ENCODE data around the gene FNIP1.

DNA sequence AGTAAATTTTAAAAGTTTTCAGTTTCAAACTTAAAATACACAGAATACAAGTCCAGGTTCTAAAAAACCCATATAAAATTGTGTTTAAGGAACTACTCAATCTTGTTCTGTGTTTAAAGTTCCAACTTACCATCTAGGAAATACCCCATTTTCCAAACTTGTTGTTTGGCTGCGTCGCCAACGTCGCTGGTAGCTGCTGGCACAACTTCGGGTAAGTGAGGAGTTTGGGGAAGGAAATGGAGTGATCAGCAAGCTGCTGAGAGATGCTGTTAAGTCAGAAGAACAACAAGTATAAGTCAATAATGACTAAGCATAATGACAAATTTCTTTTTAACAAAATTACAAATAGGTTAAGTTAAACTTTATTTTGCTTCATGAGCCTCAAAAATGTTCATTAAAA lies 90.5 kb downstream of the FNIP1 start:
- TF ChIP-seq, protein P1, sequence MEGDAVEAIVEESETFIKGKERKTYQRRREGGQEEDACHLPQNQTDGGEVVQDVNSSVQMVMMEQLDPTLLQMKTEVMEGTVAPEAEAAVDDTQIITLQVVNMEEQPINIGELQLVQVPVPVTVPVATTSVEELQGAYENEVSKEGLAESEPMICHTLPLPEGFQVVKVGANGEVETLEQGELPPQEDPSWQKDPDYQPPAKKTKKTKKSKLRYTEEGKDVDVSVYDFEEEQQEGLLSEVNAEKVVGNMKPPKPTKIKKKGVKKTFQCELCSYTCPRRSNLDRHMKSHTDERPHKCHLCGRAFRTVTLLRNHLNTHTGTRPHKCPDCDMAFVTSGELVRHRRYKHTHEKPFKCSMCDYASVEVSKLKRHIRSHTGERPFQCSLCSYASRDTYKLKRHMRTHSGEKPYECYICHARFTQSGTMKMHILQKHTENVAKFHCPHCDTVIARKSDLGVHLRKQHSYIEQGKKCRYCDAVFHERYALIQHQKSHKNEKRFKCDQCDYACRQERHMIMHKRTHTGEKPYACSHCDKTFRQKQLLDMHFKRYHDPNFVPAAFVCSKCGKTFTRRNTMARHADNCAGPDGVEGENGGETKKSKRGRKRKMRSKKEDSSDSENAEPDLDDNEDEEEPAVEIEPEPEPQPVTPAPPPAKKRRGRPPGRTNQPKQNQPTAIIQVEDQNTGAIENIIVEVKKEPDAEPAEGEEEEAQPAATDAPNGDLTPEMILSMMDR (conservative IDR thresholded peaks at IDR 0.05): no peak
- TF ChIP-seq ZFX (IDR thresholded peaks at IDR 0.05): no peak

Data from C4-2B (cell line).